Nephron (organoid): ENCODE data around the gene STAT5B.
"Not testable (repeated sequence)": the region's sequence is repeated elsewhere in the genome, so short reads cannot be mapped to it uniquely, and the experiment has no call there.

Experiments
- H3K27ac Mint-ChIP-seq, 3 experiments: 2 replicates each; pipeline ENCODE4 v1.8.0; 2020; ENCODE audit warnings: mixed read lengths in 3 of 3, mild to moderate bottlenecking in 2 of 3, moderate library complexity in 1 of 3
- H3K27me3 Mint-ChIP-seq: 2 replicates; pipeline ENCODE4 v1.8.0; 2021; ENCODE audit warnings: low read depth, mild to moderate bottlenecking, moderate library complexity, mixed read lengths
- H3K36me3 Mint-ChIP-seq: 2 replicates; pipeline ENCODE4 v1.8.0; 2020; ENCODE audit warnings: low read depth, mixed read lengths
- H3K4me1 Mint-ChIP-seq: 2 replicates; pipeline ENCODE4 v1.8.0; 2020; ENCODE audit warnings: mixed read lengths
- H3K4me3 Mint-ChIP-seq, 3 experiments: 2 replicates each; pipeline ENCODE4 v1.8.0; 2020; ENCODE audit warnings: mild to moderate bottlenecking in 3 of 3, mixed read lengths in 3 of 3, moderate library complexity in 2 of 3
- H3K9me3 Mint-ChIP-seq: 2 replicates; pipeline ENCODE4 v1.8.0; 2020; ENCODE audit warnings: mixed read lengths
- TF ChIP-seq, protein P1 (sequence below), 3 experiments: fragments of 200-600 bp; sonication (generic); IDR thresholded peaks; one replicate each; pipeline ENCODE4 v1.5.0; 2021; ENCODE audit warnings: antibody characterized with exemption in 3 of 3; ENCODE audit not compliant: unreplicated experiment in 3 of 3

Gene STAT5B

DNA sequence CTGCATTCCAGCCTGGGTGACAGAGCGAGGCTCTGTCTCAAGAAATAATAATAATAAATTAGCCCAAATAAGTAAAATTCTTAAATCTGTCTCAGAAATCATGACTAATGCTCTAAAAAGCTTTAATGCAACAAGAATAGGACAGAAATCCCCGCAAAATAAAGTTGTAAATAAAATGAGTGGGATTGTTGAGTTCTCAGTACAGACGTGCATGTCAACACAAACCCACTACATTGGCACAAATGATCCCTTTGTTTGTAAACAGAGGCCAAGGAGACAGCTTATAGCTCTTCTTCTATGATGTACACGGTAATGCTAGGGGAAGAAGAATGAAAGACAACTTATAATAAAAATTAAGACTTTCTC lies 6.0 kb downstream of the STAT5B start:
- Mint-ChIP-seq H3K27me3 (no peaks in the 10 kb centered on the region), H3K4me3 (no peak overlapping the region), H3K4me1 (peaks cover 18% of the 10 kb centered on the region), H3K9me3 (no peaks in the 10 kb centered on the region), H3K36me3 (peaks cover 3% of the 10 kb centered on the region), H3K27ac (no peak overlapping the region)
- TF ChIP-seq, protein P1, sequence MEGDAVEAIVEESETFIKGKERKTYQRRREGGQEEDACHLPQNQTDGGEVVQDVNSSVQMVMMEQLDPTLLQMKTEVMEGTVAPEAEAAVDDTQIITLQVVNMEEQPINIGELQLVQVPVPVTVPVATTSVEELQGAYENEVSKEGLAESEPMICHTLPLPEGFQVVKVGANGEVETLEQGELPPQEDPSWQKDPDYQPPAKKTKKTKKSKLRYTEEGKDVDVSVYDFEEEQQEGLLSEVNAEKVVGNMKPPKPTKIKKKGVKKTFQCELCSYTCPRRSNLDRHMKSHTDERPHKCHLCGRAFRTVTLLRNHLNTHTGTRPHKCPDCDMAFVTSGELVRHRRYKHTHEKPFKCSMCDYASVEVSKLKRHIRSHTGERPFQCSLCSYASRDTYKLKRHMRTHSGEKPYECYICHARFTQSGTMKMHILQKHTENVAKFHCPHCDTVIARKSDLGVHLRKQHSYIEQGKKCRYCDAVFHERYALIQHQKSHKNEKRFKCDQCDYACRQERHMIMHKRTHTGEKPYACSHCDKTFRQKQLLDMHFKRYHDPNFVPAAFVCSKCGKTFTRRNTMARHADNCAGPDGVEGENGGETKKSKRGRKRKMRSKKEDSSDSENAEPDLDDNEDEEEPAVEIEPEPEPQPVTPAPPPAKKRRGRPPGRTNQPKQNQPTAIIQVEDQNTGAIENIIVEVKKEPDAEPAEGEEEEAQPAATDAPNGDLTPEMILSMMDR (IDR thresholded peaks at IDR 0.05; ENCODE audit: unreplicated experiment in 3 of 3) = no peak

DNA sequence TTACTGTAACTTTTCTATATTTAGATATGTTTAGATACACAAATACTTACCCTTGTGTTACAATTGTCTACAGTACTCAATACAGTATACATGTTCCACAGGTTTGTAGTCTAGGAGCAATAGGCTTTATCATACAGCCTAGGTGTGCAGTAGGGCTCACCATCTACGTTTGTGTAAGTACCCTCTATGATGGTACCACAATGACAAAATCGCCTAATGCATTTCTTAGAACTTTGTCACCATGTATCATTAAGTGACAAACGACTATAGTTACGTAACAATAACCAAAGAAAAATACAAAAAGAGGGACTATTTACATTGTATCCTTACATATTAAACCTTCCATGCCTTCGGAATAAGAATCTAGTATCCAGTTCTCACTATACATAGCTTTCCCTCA lies 8.0 kb downstream of the STAT5B start:
- peaks cover 3% of the 10 kb centered on the region for H3K36me3 Mint-ChIP-seq
- H3K4me3 Mint-ChIP-seq = no peak overlapping the region
- H3K9me3 Mint-ChIP-seq = no peaks in the 10 kb centered on the region
- H3K27ac Mint-ChIP-seq = no peak overlapping the region
- TF ChIP-seq, protein P1 (IDR thresholded peaks at IDR 0.05; ENCODE audit: unreplicated experiment in 3 of 3) = no peak
- H3K4me1 Mint-ChIP-seq = no peaks in the 10 kb centered on the region
- H3K27me3 Mint-ChIP-seq = no peaks in the 10 kb centered on the region

DNA sequence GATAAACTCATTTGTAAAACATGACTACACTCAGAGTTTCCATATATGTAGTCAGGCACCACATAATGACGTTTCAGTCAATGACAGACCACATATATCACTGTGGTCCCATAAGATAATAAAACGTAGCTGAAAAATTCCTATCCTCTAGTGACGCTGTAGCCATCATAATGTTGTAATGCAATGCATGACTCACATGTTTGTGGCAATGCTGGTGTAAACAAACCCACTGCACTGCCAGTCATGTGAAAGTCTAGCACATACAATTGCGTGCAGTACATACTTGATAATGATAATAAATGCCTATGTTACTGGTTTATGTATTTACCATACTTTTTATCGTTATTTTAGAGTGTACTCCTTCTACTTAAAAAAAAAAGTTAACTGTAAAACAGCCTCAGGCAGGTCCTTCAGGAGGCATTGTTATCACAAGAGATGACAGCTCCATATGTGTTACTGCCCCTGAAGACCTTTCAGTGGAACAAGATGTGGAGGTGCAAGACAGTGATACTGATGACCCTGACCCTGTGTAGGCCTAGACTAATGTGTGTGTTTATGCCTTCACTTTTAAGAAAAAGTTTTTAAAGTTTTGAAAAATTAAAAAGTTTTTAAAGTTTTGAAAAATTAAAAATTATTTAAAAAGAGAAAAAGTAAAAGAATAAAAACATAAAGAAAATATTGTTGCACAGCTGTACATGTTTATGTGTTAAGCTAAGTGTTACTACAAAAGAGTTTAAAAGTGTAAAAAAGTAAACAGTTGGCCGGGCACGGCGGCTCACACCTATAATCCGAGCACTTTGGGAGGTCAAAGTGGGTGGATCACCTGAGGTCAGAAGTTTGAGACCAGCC lies 9.0 kb downstream of the STAT5B start:
- no peak overlapping the region for H3K4me3 Mint-ChIP-seq
- TF ChIP-seq, protein P1 (IDR thresholded peaks at IDR 0.05; ENCODE audit: unreplicated experiment in 3 of 3) = no peak
- H3K27ac Mint-ChIP-seq = no peak overlapping the region
- no peaks in the 10 kb centered on the region for H3K4me1 Mint-ChIP-seq
- no peaks in the 10 kb centered on the region for H3K9me3 Mint-ChIP-seq
- H3K36me3 Mint-ChIP-seq = peaks cover 3% of the 10 kb centered on the region
- H3K27me3 Mint-ChIP-seq = no peaks in the 10 kb centered on the region

DNA sequence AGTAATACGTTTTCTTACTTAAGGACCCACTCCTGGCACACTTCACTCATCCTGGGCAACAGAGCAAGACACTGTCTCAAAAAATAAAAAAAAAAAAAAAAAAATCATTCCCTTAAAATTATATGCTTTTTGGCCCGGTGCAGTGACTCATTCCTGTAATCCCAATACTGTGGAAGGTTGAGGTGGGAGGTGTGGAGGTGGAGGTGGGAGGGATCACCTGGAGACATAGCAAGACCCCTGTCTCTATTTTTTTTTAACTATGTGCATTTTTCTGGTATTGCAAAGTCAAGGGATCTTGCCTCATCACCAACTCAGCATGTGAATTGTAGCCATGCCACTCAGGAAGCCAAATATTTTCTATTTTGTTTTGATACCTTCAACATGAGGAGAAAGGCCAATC lies 9.7 kb downstream of the STAT5B start:
- Mint-ChIP-seq H3K27me3 (no peaks in the 10 kb centered on the region), H3K9me3 (no peaks in the 10 kb centered on the region)

DNA sequence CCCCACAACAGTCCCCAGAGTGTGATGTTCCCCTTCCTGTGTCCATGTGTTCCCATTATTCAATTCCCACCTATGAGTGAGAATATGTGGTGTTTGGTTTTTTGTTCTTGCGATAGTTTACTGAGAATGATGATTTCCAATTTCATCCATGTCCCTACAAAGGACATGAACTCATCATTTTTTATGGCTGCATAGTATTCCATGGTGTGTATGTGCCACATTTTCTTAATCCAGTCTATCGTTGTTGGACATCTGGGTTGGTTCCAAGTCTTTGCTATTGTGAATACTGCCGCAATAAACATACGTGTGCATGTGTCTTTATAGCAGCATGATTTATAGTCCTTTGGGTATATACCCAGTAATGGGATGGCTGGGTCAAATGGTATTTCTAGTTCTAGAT lies 11.8 kb downstream of the STAT5B start:
- H3K9me3 Mint-ChIP-seq, H3K4me1 Mint-ChIP-seq, H3K4me3 Mint-ChIP-seq, H3K36me3 Mint-ChIP-seq, H3K27me3 Mint-ChIP-seq, H3K27ac Mint-ChIP-seq: not testable (repeated sequence)

More for the DNA sequence above, 9.7 kb downstream of the STAT5B start:
- TF ChIP-seq, protein P1 (IDR thresholded peaks at IDR 0.05; ENCODE audit: unreplicated experiment in 3 of 3) = no peak
- peaks cover 3% of the 10 kb centered on the region for H3K36me3 Mint-ChIP-seq
- no peaks in the 10 kb centered on the region for H3K4me1 Mint-ChIP-seq
- H3K27ac Mint-ChIP-seq = no peak overlapping the region
- no peak overlapping the region for H3K4me3 Mint-ChIP-seq

DNA sequence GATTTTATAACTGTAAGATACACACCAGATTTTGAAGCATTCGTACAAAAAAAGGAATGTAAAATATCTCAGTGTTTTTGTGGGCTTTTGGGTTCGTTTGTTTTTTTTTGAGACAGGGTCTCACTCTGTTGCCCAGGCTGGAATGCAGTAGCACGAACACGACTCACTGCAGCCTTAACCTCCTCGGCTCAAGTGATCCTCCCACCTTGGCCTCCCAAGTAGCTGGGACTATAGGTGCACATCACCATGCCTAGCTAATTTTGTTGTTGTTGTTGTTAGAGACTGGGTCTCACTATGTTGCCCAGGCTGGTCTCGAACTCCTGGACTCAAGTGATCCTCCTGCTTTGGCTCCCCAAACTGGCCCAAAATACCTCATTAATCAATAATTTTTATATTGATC lies 15.9 kb downstream of the STAT5B start:
- Mint-ChIP-seq H3K4me1 (no peaks in the 10 kb centered on the region), H3K9me3 (no peaks in the 10 kb centered on the region), H3K36me3 (no peaks in the 10 kb centered on the region), H3K4me3 (no peak overlapping the region), H3K27me3 (no peaks in the 10 kb centered on the region), H3K27ac (no peak overlapping the region)
- TF ChIP-seq, protein P1 (IDR thresholded peaks at IDR 0.05; ENCODE audit: unreplicated experiment in 3 of 3) = no peak
